GDM1 (cell line): ENCODE results near the gene APBA2.

ENCODE experiments used
- DNase-seq: peaks from one replicate; lab custom pipeline; 2025; lab: John Stamatoyannopoulos, UW

Gene APBA2

DNA sequence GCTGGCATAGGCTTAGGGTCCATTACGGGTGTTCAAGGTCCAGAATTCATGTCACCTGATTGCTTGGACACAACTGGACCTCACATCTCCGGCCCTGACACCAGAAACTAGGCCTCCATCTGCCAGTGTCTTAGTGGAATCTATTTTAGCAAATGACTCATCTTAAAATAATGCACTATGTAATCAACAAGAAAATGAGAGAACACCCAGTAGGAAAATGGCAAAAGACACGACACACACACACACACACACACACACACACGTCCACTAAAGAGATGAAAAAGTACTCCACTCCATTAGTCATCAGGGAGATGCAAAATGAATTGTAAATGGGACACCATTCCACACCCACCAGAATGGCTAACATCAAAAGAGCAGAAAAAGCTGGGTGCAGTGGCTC, 11.2 kb downstream of the APBA2 start:
- DNase-seq: no peak

DNA sequence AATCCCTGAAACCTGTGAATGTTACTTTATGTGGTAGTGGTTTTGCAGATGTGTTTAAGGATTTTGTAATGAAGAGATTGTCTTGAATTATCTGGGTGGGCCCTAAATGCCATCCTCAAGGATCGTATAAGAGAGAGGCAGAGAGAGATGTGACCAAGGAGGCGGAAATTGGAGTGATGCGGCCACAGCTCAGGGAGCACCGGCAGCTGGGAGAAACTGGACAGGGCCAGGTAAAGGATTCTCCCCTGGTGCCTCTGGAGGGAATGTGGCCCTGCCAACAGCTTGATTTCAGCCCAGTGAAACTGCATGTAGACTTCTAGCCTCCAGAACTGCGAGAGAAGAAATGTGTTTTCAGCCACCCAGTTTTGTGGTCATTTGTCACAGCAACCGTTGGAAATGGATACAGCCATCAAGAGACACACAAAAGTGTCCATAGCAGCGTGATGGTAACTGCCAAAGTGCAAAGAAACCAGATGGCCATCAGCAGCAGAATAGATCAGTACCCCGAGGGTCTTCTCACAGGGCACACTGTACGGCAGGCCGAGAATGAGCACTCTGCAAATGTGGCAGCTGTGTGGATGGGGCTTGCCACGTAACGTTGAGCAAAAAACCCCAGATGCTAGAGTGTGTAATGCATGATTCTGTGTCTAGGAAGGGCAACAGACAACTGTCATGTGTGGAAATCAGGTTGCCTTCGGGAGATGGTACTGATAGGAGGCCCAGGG, 12.2 kb downstream of the APBA2 start:
- DNase-seq: no peak

DNA sequence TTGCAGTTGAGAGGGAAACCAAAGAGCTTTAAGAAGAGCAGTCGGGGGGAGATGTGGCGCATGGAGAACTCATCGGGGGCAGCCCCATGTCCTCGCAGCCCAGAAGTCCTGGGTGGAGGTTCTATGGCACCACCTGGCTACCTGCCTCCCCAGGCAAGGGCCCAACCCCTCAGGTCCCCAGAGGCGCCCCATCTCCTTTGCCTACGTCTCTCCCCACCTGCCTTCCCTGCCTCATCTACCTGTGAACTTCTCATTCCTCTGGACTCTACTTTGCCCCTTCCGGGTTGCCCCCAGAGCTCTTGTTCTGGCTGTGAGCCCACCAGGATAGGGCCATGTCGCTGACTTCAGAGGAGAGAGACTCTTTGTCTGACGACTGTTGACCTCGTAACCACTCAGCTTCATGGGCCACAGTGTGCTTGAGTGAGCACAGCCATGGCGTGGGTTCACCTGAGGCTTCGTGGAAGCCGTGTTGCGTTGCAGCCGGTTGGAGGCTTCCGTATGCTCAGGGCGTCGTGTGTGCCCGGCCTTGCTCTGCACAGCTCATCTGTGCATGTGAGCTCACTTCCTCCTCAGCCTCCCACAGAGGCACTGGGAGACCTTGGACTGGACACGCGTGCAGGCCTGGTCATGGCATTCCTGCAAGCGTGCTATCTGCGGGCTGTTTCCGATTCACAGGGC, 13.4 kb downstream of the APBA2 start:
- DNase-seq: no peak

DNA sequence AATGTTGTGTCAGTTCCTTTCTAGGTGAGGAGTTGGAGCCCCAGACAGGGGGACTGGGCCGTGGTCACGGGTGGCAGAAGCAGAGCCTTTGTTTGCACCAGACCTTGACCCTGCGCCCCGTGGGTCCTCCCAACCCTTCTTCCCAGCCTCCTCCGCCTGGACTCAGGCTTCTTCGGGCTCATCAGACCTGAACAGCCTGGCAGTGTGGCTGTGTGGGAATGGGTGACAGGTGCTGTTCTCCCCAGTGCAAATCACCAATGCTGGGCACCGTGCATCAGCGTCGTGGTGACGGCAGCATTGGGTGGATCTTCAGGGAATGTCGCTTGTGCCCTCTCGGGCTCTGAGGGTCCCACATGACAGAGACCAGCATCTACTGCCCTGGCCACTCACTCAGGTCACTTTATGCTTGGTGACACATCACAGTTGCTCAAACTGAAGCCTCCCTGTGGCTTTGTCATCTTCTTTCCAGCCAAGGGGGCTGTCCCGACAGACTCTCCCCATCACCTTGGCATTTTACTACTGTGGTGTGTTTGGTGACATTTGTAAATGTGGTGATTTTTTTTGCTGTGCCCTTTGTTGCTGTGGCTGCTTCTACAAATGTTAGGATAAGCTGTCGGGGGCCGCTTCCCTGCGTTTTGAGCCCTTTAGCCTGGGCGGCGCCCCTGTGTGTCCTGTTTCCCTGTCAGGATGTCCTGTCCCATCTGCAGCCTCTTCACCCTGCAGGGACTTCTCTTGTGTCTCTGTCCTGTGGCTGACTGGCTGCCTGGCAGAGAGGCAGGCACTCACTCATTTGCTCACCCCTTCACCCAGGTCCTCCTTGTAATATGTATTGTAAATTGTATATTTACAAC, 14.5 kb downstream of the APBA2 start:
- DNase-seq: no peak

DNA sequence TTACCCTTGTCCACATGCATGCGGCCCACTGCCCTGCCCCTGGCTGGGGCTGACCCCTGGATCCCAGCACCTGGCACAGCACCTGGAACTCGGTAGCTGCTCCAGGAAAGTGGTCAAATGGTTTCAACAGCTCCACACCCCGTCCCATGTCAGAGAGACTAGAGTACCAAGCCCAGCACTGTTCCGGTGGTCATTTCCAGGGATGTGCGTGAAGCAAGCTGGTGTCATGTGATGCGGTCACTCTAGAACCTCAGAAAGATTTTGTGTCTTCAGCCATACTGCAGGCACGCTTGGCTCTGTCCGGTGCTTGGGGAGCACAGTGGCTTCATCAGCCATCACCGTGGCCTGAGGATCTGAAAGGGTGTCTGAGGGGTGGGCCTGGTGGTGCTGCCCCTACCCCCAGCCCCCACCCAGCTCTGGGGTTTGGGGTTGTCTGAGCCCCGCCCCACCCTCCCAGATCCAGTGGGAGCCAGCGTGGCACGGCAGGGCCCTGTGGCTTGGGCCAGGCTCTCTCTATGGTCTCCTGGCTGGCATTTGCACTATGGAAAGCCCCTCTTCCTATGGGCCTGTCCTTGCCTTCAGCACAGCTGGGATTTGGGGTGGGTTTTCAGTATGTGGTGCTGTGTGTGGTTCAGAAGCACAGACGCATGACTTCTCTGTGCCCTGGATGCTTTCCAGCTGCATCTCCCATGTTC, 15.3 kb downstream of the APBA2 start:
- no peak for DNase-seq

DNA sequence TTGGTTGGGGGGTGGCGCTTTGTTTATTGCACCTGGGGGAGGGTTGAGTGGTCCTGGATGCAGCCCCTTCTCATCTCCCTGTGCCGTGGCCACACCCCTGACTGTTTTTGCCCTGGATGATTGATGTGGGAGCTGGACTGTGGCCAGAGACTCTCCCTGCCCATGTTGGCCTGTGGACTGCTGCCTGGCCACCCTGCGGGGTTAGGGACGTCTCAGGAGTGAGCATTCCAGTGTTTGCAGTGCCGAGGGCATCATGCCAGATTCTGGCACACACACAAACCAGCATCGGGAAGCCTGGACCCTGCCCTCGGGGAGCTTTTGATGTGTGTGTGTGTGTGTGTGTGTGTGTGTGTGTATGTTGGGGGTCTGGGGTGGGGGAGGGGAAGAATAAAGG, 15.8 kb downstream of the APBA2 start:
- DNase-seq: no peak

DNA sequence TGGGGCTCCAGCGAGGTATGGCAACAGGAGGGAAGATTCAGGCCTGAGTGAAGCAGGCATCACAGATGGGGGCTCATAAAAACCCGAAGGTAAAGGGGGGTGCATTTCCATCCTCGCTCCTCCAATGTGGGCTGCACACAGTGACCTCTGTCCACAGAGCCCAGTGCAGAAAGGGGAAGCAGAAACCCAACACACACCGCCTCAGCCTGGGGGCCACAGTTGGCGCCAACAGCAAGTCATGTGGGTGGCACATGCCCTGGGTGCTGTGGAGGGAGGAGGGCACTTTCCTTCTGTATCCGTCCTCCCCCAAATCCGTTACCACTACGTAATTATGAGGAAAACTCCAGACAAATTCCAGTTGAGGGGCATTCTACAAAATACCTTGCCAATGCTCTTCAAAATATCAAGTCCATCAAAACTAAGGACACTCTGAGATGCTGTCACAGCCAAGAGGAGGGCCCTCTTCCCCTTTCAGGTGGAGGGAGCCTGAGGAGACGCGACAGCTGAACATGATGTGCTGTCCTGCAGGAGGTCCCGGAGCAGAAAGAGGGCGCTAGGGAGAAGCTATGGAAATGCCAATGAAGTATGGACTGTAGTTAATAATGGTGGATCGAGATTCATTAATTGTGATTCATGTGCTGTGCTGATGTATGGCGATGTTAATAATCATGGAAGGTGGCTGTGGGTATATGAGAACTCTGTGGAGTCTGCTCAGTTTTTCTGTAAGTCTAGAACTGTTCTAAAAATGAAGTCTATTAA, 16.4 kb downstream of the APBA2 start:
- DNase-seq: no peak

DNA sequence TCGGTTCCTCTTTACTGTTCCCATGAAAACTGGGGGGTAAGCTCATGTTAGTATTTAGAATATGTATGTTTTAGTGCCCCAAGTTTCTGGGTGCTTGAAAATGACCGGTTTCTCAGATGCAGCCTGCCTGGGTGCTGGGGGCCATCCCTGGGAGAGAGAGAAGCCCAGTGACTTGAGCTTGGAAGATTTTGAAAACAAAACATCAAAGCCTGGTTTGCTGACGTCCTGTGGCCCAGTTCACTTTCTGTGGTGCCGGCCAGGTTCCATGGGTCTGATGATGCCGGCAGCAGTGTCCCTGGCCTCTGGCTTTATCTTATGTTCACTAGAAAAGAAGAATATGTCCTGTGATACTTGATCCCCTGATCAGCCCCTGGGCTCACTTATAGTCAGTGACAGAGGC, 17.1 kb downstream of the APBA2 start:
- no peak for DNase-seq

DNA sequence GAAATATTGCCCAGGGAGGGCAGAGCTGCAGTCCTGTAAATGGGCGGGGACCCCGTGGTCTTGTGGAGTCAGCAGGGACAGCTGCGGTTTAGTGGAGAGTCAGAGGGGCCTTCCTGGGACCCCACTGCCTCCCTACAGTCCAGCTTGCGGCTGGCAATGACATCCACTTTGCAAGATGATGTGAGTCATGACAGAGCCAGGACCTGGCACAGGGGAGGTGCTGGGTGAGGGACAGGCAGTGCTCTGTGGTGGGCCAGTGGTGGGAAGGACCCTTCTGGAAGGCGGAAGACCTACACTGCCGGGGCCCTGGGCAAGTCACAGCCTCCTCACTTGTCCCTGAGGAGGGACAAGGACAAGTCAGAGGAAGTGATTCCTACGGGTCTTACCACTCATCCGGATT, 17.8 kb downstream of the APBA2 start:
- no peak for DNase-seq

DNA sequence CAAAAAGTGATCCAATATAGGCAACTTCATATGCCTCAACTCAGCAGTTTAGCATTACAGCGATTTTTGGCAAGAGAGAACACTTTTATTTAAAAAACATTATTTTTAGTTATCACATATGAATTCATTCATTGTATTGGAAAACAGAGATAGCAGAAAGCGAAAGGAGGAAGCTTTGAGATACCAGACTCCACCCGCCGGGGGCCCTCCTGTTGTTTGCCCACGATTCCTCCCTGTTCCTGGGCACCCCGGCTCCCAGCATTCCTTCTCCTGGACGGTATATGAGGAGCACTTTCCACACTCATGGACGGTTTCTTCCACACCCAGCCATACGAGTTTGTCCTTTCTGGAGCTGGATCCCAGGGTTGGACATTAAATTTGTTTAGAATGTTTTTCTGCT, 18.2 kb downstream of the APBA2 start:
- no peak for DNase-seq

DNA sequence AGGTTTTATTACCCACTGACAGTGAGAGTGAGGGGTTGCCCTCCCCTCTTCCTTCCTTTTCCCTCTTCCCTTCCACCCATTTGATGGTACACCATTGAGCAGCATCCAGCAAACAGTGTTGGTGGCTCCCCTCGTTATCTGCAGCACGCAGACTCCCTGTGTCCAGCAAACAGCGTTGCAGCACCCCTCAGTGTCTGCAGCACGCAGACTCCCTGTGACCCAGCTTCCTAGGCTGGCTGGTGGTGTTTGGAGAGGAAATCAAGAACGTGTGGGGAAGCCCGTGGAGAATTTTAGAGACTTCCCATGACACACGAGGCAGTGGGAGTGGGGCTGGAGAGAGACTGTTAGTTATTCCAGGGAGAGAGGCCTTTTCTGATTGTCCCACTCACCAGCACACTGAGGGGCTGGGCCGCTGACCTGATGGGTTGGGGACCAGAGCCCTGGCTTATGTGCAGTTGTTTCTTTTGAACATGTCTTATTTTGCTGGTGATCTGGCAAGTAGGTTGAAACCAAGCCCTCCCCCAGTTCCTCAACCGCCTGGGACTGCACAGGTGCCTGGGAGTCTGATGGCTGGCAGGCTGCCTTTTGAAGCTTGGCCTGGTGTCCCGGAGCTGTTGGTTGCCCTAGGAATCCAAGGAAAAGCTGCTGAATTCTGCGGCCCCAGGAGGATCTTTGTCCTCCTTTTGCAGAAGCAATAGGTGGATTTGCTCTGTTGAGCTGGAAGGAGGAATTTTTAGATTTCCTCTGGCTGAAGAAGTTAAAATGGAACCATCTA, 19.0 kb downstream of the APBA2 start:
- peak; percentile 69 for DNase-seq

DNA sequence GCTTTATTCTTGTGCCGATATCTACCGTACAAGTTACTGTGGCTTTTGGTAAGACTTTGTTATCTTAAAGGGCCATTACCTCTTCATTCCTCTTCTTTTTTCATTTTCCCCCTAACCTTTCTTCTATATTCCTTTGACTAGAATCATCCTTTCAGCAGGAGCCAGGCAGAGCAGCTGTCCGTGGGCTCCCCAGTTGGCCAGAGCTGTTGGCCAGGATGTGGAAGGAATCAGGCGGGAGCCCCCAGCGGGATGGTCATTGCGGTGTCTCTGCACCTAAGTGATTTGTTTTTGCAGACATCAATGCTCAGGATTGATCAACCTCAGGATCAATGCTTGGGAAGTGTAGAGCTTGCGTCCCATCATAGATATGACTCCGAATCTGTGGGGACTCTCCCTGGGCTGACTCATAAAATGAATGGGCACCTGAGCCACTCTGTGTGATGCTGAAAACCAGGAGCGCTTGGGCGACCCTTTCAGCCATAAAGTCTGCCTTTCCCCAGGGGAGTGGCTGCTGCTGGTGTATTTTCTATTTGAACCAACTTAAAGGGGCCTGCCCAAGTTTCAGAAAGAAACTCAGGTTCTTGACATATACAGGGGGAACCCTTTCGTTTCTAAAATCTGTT, 21.7 kb downstream of the APBA2 start:
- DNase-seq: no peak

DNA sequence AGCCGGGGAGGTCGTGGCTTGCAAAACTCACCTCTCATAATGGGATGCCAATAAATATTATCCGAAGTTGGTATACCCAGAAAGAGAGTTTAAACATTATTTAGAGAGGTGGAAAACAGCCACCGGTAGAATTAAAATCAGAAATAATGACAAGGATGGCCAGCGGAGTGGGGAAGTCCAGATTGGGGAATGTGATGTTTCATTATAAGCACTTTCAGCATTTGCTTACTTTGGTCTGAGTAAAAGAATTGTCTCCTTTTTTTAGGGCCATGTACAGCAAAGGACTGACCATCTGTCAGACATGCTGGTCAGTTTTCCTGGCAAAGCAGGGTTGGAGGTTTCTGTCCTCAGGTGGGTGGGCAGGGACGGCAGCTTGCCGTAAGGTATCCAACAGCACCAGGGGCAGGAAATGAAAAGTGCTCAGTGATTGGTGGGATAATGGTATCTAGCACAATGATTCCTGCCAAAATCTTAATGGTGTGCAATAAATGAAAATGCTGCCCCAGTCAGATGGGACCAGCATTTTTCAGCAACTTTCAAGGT, 24.3 kb downstream of the APBA2 start:
- DNase-seq: no peak

DNA sequence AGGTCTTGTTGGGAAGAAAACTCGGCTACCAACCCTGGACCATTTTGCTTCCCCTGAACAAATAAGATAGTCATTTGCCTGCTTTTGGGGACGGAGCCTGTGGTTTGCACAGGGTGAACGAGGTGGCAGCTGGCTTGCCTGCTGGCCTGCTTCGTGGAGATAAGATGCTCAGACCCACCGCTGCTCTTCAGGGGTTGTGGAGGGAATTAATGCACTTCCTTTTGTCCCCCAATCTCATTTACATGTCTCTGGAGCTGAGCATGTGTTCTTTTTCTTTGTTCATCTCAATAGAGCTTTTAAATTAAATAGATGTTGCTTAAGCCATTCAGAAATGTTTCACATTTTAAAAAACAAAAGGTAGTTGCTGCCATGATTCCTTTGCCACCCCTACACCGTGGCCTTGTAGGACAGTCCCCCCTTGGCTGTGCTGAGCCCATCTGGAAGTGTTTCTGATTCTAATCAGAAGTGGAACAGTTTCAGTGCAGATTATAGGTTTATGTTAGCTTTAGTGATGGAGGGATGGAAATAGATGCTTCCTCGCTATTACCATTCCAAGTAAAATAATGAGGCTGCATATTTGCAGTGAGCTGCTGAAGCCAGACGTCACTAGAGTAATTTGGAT, 25.6 kb downstream of the APBA2 start:
- peak; percentile 87 for DNase-seq

DNA sequence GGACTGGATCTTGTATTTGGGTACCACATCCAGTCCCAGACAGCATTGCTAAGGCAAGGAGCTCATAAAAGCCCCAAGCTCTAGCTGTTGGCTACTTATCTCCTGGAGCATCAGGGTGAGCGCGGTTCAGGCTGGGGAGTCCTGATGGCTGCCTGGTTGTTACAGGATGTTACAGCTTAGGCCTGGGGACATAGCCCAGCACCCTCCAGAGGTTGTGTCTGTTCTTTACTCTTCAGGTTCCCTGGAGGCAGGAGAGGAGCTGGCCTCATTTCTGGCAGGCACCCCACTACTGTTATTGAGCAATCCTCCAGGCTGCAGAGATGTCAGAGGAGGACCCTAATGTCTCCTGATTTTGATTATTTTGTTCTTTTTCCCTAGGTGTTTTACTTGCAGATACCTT, 26.6 kb downstream of the APBA2 start:
- no peak for DNase-seq

DNA sequence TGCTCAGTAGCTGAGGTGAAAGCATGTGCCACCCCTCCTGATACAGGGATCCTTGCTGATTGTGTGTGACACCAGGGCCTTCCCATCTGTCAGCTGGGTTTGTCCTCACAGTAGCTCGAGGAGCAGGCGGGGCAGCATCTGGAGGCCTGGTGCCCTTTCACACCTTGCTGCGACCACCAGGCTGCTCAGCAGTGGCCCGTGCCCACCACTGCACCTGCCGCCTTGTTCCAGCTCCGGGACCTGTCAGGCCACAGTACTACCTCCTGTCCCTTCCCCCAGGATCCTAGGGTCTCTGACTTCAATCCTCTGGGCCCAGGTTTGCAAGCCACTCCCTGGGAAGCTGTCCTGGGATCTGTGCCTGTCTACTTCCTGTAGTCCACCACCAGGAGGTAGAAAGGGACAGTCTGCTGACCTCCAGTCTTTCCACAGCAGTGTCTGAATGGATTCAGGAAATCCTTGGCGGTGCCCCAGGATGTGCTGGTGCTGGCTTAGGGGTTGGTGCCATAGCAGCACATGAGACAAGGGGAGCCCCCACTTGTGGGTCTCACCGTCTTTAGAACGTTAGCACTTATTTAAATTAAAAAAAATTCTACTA, 27.5 kb downstream of the APBA2 start:
- DNase-seq: no peak

DNA sequence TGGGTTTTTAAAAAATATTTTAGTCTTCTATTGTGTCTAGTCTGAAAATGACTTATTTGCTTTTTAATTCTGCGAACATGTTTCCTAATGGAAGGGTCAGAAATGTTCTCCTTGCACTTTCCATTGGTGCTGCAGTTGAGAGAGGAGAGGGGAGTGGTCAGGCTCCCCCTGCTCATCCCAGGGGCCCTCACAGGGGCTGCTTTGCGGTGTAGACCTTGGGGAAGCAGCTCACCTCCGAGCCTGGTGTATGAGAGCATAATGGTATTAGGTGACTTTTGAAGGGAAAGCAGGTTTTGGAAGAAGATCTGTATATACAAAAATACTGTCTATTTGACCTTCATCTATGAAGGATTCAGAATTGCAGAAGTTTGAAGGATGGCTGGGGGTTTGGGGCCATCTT, 28.3 kb downstream of the APBA2 start:
- no peak for DNase-seq

DNA sequence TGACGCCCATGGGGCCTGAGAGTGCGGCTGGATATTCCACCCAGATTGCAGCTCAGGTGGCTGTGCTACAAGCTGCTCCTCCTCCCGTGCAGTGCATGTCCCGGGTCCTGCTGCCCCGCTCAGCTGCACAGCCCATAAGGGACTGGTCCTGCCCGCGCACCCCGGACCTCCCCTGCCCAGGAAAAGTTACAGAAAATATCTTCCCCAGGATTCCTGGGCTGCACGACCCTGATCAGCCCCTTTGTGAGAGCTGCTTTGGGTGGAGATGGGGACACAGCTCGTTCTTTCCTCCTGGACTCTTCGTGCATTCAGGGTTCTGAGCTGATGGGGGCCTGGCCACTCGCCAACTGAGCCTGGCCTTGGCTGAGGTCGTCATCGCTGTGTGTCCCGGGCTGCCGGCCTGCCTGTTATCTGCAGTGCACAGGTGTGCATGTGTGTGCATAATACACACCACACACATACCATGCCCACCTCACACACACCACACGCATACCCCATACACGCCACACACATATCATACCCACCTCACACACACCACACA, 28.8 kb downstream of the APBA2 start:
- DNase-seq: no peak
